GM12878 (cell line): ENCODE data around the gene PAQR9. TPM values are rescaled to one million over a fixed set of nuclear protein-coding genes. Genes with fewer than 3 reads are reported as not detected.
A peak's percentile ranks its signal among the peaks of the same experiment; 100 is the strongest.

Experiments used
- ATAC-seq: fragments of 200-7000 bp; cut with Tn5 transposase; 3 replicates; pipeline ENCODE4 v1.9.1; 2020; ENCODE audit warnings: mild to moderate bottlenecking, moderate library complexity
- BruUV-seq: library from RNA; stranded (reverse); fragments of 400-500 nt; replicated peaks from 2 replicates; lab custom pipeline; 2021; lab: Mats Ljungman, UMichigan
- CTCF ChIA-PET: fragments of 300-600 bp; sonication (Branson Sonifier 250); formaldehyde crosslinking; extraction: SDS; loops from one replicate; lab custom pipeline; 2021; ENCODE audit warnings: inconsistent platforms; lab: Yijun Ruan, JAX
- POLR2A ChIA-PET: fragments of 350-600 bp; formaldehyde crosslinking; extraction: SDS; loops from one replicate; lab custom pipeline; 2021; ENCODE audit warnings: inconsistent platforms; lab: Charles Lee
- RAD21 ChIA-PET: fragments of 300-600 bp; sonication (Branson Sonifier 250); formaldehyde crosslinking; loops from one replicate; lab custom pipeline; 2023; ENCODE audit warnings: antibody characterized with exemption; ENCODE audit not compliant: unreplicated experiment; lab: Charles Lee
- SMC1A ChIA-PET: fragments of 300-600 bp; sonication (Branson Sonifier 250); formaldehyde crosslinking; loops from one replicate; lab custom pipeline; 2023; ENCODE audit not compliant: unreplicated experiment, uncharacterized antibody; lab: Charles Lee
- DNase-seq: peaks from one replicate; pipeline ENCODE4 v3.0.0-alpha.2; 2011; ENCODE audit warnings: low read depth, low spot score
- FAIRE-seq: peaks from 3 replicates; lab custom pipeline; 2011; peaks lifted over from hg19 to GRCh38; lab: Jason Lieb, UNC
- H2AFZ ChIP-seq: 2 replicates; pipeline ENCODE4 v1.6.0; 2011; ENCODE audit warnings: low read depth, low read length, control low read depth; ENCODE audit not compliant: control insufficient read depth
- H3K27ac ChIP-seq: 2 replicates; pipeline ENCODE4 v1.5.1; 2011; ENCODE audit warnings: control low read depth; ENCODE audit not compliant: control insufficient read depth, insufficient read depth
- H3K27me3 ChIP-seq, 2 experiments: replicated peaks in 1 of 2; 2 replicates each; pipeline versions ENCODE4 v1.6.0 to v1.6.1; 2011; ENCODE audit warnings: low read length in 1 of 2; ENCODE audit not compliant: control insufficient read depth in 2 of 2, insufficient read depth in 2 of 2
- H3K36me3 ChIP-seq, 2 experiments: 2 replicates each; pipeline ENCODE4 v1.5.1; 2011; ENCODE audit warnings: low read length in 1 of 2; ENCODE audit not compliant: control insufficient read depth in 2 of 2, insufficient read depth in 2 of 2
- H3K4me1 ChIP-seq: 2 replicates; pipeline ENCODE4 v1.6.1; 2011; ENCODE audit warnings: mild to moderate bottlenecking, low read length, moderate library complexity, mixed read lengths; ENCODE audit not compliant: control insufficient read depth, insufficient read depth
- H3K4me2 ChIP-seq: 2 replicates; pipeline ENCODE4 v1.6.0; 2011; ENCODE audit warnings: control low read depth; ENCODE audit not compliant: control insufficient read depth, insufficient read depth
- H3K4me3 ChIP-seq: fragments of 200-600 bp; sonication (generic); 2 replicates; pipeline ENCODE4 v1.5.1; 2016
- H3K79me2 ChIP-seq: 2 replicates; pipeline ENCODE4 v1.6.0; 2011; ENCODE audit warnings: low read length; ENCODE audit not compliant: control insufficient read depth, insufficient read depth
- H3K9ac ChIP-seq: 2 replicates; pipeline ENCODE4 v1.8.0; 2011; ENCODE audit warnings: low read length, control low read depth, mixed read lengths; ENCODE audit not compliant: control insufficient read depth, insufficient read depth
- H3K9me3 ChIP-seq: replicated peaks from 3 replicates; pipeline ENCODE4 v1.5.1; 2011; ENCODE audit warnings: mild to moderate bottlenecking, low read length; ENCODE audit not compliant: control insufficient read depth, insufficient read depth
- H4K20me1 ChIP-seq: 2 replicates; pipeline ENCODE4 v1.6.0; 2011; ENCODE audit not compliant: control insufficient read depth, insufficient read depth
- ASH2L ChIP-seq: fragments of 300-600, 200-600 bp; sonication (generic); IDR thresholded peaks from 2 replicates; pipeline ENCODE4 v1.6.1; 2017; ENCODE audit warnings: low read depth, mild to moderate bottlenecking, borderline replicate concordance
- BMI1 ChIP-seq: fragments of 450-650 bp; IDR thresholded peaks from 2 replicates; pipeline ENCODE4 v1.6.1; 2016; ENCODE audit warnings: mild to moderate bottlenecking, moderate library complexity, borderline replicate concordance
- CBFB ChIP-seq: IDR thresholded peaks from 2 replicates; pipeline ENCODE4 v1.6.1; 2016; ENCODE audit warnings: antibody characterized with exemption, low read depth
- CHD2 ChIP-seq: IDR thresholded peaks from 2 replicates; pipeline ENCODE4 v1.6.1; 2011; ENCODE audit warnings: low read depth, low read length, improper control_type of control experiment, borderline replicate concordance
- FOXK2 ChIP-seq: fragments of 450-650 bp; IDR thresholded peaks from 2 replicates; pipeline ENCODE4 v1.6.1; 2017; ENCODE audit warnings: mild to moderate bottlenecking, moderate library complexity
- GATAD2B ChIP-seq: fragments of 450-650 bp; conservative IDR thresholded peaks from 2 replicates; pipeline ENCODE4 v1.6.1; 2017; ENCODE audit warnings: low read depth, mild to moderate bottlenecking, moderate library complexity
- JUND ChIP-seq: IDR thresholded peaks from 2 replicates; pipeline ENCODE4 v1.6.1; 2012; ENCODE audit warnings: low read depth, mild to moderate bottlenecking, low read length, improper control_type of control experiment, moderate library complexity
- NFIC ChIP-seq: IDR thresholded peaks from 2 replicates; pipeline ENCODE4 v1.6.1; 2012; ENCODE audit warnings: low read depth, mild to moderate bottlenecking, inconsistent platforms, low read length, moderate library complexity
- NR2F1 ChIP-seq: fragments of 450-650 bp; conservative IDR thresholded peaks from 2 replicates; pipeline ENCODE4 v1.6.1; 2017; ENCODE audit warnings: mild to moderate bottlenecking
- POLR2AphosphoS5 ChIP-seq: IDR thresholded peaks from 2 replicates; pipeline ENCODE4 v1.6.1; 2011; ENCODE audit warnings: mild to moderate bottlenecking, low read length, inconsistent platforms
- SREBF2 ChIP-seq: IDR thresholded peaks from 2 replicates; pipeline ENCODE4 v1.6.1; 2012; ENCODE audit warnings: mild to moderate bottlenecking, low read length
- TCF7 ChIP-seq: IDR thresholded peaks from 2 replicates; pipeline ENCODE4 v1.6.1; 2014; ENCODE audit warnings: antibody characterized with exemption, borderline replicate concordance
- YBX1 ChIP-seq: fragments of 450-650 bp; IDR thresholded peaks from 2 replicates; pipeline ENCODE4 v1.6.1; 2016; ENCODE audit warnings: antibody characterized with exemption
- ZBED1 ChIP-seq: IDR thresholded peaks from 2 replicates; pipeline ENCODE4 v1.6.1; 2016; ENCODE audit warnings: borderline replicate concordance
- whole genome bisulfite sequencing: methylation state at CpG from one replicate; pipeline ENCODE4 v1.1.6; 2016; ENCODE audit warnings: low lambda C conversion rate; ENCODE audit not compliant: insufficient replicate concordance, insufficient coverage; ENCODE audit errors: missing lambda C conversion rate; 5-methylcytosine and 5-hydroxymethylcytosine counted together
- in situ Hi-C: fragments of 300-500 bp; cut with MboI; formaldehyde crosslinking; loops from 9 replicates; pipeline ENCODE4 v1.14.3; 2018; ENCODE audit warnings: mixed read lengths
- intact Hi-C: fragments of 100-400 bp; cut with micrococcal nuclease; formaldehyde crosslinking; loops from one replicate; pipeline ENCODE4 v1.14.2; 2022; ENCODE audit not compliant: unreplicated experiment
- polyA plus RNA-seq, 11 experiments: library from polyadenylated mRNA; depleted of rRNA in 4 of 11; unstranded in 6 of 11; stranded (reverse) in 5 of 11; fragments of >200 nt; fragmentation: Nextera tagmentation in 4 of 11; fragmentation: Illumina TruSeq in 1 of 11; extraction: Ambion mirVana in 4 of 11; extraction: Trizol in 1 of 11; gene quantifications; 1 replicate in 1 of 11; 2 replicates in 10 of 11; pipeline versions ENCODE4 v1.2.1 to v1.2.3, GENCODE V29; 2011 to 2016; ENCODE audit warnings: inconsistent platforms in 2 of 11, missing spikeins in 2 of 11, low read depth in 1 of 11
- total RNA-seq, 4 experiments: library from RNA; depleted of rRNA in 3 of 4; stranded (reverse); fragments of >200 nt in 3 of 4; fragmentation: Illumina TruSeq in 1 of 4; extraction: Trizol in 1 of 4; gene quantifications; 2 replicates each; pipeline versions ENCODE4 v1.2.1 to v1.2.3, GENCODE V29; 2013 to 2021
- TF ChIP-seq, protein P1 (sequence below): fragments of 450-650 bp; IDR thresholded peaks from 2 replicates; pipeline ENCODE4 v1.6.1; 2016; ENCODE audit warnings: mild to moderate bottlenecking
- TF ChIP-seq, protein P2 (sequence below): IDR thresholded peaks from 2 replicates; pipeline ENCODE4 v1.6.1; 2012; ENCODE audit warnings: improper control_type of control experiment, low read depth, low read length; ENCODE audit not compliant: insufficient replicate concordance

Gene PAQR9
- total and polyA plus RNA-seq, 10 of the 15 experiments (the other 5 are each of a cell fraction or from before 2014, with no cell fraction given) = not detected

DNA sequence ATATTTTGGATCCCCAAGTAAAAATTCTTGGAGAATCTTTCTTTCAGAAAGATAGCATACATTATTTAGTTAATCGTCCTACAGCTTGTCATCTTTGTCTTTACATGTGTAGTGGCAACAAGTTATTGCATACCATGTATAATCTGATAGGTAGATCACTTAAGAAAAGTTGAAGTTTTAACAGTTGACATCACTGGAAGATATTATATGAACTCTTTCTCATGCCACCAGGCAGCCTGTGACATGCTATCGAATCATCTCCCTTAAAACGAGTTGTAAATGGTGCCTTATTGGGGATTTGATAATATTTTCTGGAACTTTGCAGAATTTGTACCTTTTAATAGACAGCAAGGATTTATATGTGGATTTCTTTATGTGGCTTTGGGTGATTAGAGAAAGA, 46.5 kb upstream of the PAQR9 start:
- FAIRE-seq (no peak), ATAC-seq (peak; percentile 30; the same call in 2 of the 3 replicates), DNase-seq (no peak)
- Histone ChIP-seq H2AFZ (no peak overlapping the region), H3K4me1 (peaks cover 6% of the 10 kb centered on the region), H3K36me3 (peaks cover 0 to 4% of the 10 kb centered on the region in 2 experiments; a peak in 1 of 4 replicates), H3K9ac (no peak overlapping the region), H3K27ac (no peak overlapping the region), H3K9me3 (no peaks in the 10 kb centered on the region), H3K79me2 (peaks cover 80% of the 10 kb centered on the region), H3K27me3 (no peaks in the 10 kb centered on the region), H3K4me3 (no peak overlapping the region), H3K4me2 (peak overlapping the region; percentile 15), H4K20me1 (no peaks in the 10 kb centered on the region)
- CTCF ChIA-PET = interaction anchor here (0.9 to 1.5 kb wide), 3 partner anchors 14 to 180 kb away, joined by 3 to 6 read pairs (median 3); no protein-coding TSS in a partner anchor
- BruUV-seq = no TSS peak
- intact Hi-C loops = no loop called here
- SMC1A ChIA-PET = interaction anchor here (1.1 to 4.3 kb wide), 3 partner anchors 8 to 28 kb away, joined by 4 to 27 read pairs (median 5); partner anchors contain the start of gene U2SURP
- in situ Hi-C loops = no loop called here
- 83% methylated on average over 3 of the region's 3 CpGs for WGBS
- POLR2A ChIA-PET = interaction anchor here (3.0 kb wide), 1 partner anchor 9 kb away, joined by 21 read pairs; the partner anchor contains the start of gene U2SURP
- RAD21 ChIA-PET = no interaction called here
- no peak for TF ChIP-seq ASH2L
- no peak for TF ChIP-seq CHD2
- no peak for TF ChIP-seq TCF7
- TF ChIP-seq ZBED1 = no peak
- TF ChIP-seq YBX1 = no peak
- no peak for TF ChIP-seq SREBF2
- no peak for TF ChIP-seq NFIC
- TF ChIP-seq CBFB = no peak
- TF ChIP-seq FOXK2 = no peak
- TF ChIP-seq POLR2AphosphoS5 = no peak
- no peak for TF ChIP-seq GATAD2B
- TF ChIP-seq, protein P1, sequence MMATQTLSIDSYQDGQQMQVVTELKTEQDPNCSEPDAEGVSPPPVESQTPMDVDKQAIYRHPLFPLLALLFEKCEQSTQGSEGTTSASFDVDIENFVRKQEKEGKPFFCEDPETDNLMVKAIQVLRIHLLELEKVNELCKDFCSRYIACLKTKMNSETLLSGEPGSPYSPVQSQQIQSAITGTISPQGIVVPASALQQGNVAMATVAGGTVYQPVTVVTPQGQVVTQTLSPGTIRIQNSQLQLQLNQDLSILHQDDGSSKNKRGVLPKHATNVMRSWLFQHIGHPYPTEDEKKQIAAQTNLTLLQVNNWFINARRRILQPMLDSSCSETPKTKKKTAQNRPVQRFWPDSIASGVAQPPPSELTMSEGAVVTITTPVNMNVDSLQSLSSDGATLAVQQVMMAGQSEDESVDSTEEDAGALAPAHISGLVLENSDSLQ = no peak
- TF ChIP-seq JUND = no peak
- TF ChIP-seq NR2F1 = no peak
- TF ChIP-seq BMI1 = no peak
- TF ChIP-seq, protein P2, sequence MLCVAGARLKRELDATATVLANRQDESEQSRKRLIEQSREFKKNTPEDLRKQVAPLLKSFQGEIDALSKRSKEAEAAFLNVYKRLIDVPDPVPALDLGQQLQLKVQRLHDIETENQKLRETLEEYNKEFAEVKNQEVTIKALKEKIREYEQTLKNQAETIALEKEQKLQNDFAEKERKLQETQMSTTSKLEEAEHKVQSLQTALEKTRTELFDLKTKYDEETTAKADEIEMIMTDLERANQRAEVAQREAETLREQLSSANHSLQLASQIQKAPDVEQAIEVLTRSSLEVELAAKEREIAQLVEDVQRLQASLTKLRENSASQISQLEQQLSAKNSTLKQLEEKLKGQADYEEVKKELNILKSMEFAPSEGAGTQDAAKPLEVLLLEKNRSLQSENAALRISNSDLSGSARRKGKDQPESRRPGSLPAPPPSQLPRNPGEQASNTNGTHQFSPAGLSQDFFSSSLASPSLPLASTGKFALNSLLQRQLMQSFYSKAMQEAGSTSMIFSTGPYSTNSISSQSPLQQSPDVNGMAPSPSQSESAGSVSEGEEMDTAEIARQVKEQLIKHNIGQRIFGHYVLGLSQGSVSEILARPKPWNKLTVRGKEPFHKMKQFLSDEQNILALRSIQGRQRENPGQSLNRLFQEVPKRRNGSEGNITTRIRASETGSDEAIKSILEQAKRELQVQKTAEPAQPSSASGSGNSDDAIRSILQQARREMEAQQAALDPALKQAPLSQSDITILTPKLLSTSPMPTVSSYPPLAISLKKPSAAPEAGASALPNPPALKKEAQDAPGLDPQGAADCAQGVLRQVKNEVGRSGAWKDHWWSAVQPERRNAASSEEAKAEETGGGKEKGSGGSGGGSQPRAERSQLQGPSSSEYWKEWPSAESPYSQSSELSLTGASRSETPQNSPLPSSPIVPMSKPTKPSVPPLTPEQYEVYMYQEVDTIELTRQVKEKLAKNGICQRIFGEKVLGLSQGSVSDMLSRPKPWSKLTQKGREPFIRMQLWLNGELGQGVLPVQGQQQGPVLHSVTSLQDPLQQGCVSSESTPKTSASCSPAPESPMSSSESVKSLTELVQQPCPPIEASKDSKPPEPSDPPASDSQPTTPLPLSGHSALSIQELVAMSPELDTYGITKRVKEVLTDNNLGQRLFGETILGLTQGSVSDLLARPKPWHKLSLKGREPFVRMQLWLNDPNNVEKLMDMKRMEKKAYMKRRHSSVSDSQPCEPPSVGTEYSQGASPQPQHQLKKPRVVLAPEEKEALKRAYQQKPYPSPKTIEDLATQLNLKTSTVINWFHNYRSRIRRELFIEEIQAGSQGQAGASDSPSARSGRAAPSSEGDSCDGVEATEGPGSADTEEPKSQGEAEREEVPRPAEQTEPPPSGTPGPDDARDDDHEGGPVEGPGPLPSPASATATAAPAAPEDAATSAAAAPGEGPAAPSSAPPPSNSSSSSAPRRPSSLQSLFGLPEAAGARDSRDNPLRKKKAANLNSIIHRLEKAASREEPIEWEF = no peak
